Tibial nerve (tissue), 4 donors: ENCODE measurements around the gene UNC79. TPM values are rescaled to one million over a fixed set of nuclear protein-coding genes. Genes with fewer than 3 reads are reported as not detected.

Source experiments
- DNase-seq, 2 donors: peaks; one replicate each; pipeline ENCODE4 v3.0.0-alpha.2; 2019; ENCODE audit warnings: low spot score in 2 of 2
- H3K27ac ChIP-seq, 4 donors: fragments of 200-600 bp; sonication (generic) in 3 of 4; one replicate each; pipeline ENCODE4 v1.5.1; 2017 to 2019; ENCODE audit warnings: mild to moderate bottlenecking in 1 of 4
- H3K27me3 ChIP-seq, 2 donors: fragments of 200-600 bp; sonication (generic) in 1 of 2; one replicate each; pipeline versions ENCODE4 v1.5.1 to v1.6.0; 2017 to 2019
- H3K36me3 ChIP-seq, 3 donors: fragments of 200-600 bp; sonication (generic); one replicate each; pipeline ENCODE4 v1.5.1; 2018 to 2019
- H3K4me1 ChIP-seq, 4 donors: fragments of 200-600 bp; sonication (generic) in 3 of 4; one replicate each; pipeline ENCODE4 v1.5.1; 2017 to 2019
- H3K4me3 ChIP-seq, 4 donors: fragments of 200-600 bp; sonication (generic) in 3 of 4; one replicate each; pipeline ENCODE4 v1.5.1; 2017 to 2019; ENCODE audit warnings: mild to moderate bottlenecking in 1 of 4, moderate library complexity in 1 of 4
- H3K9me3 ChIP-seq, 4 donors: fragments of 200-600 bp; sonication (generic) in 3 of 4; one replicate each; pipeline ENCODE4 v1.5.1; 2017 to 2019
- CTCF ChIP-seq, 5 experiments: fragments of 200-600 bp in 3 of 5; fragments of 450-650 bp in 2 of 5; sonication (generic) in 3 of 5; IDR thresholded peaks; one replicate each; pipeline ENCODE4 v1.5.1; 2016 to 2019; ENCODE audit warnings: antibody characterized with exemption in 5 of 5, mild to moderate bottlenecking in 3 of 5, moderate library complexity in 2 of 5
- EP300 ChIP-seq, 2 donors: sonication (generic); formaldehyde crosslinking; IDR thresholded peaks; one replicate each; pipeline ENCODE4 v1.6.1; 2017; ENCODE audit warnings: antibody characterized with exemption in 2 of 2, mild to moderate bottlenecking in 1 of 2
- POLR2A ChIP-seq, 2 donors: fragments of 450-650 bp; IDR thresholded peaks; one replicate each; pipeline ENCODE4 v1.6.1; 2017; ENCODE audit warnings: antibody characterized with exemption in 2 of 2, mild to moderate bottlenecking in 2 of 2, moderate library complexity in 2 of 2
- WGBS, 2 donors: methylation state at CpG; one replicate each; pipeline ENCODE4 v1.1.5; 2018; 5-methylcytosine and 5-hydroxymethylcytosine counted together
- total RNA-seq, 4 donors: library from RNA; depleted of rRNA; stranded (reverse); fragments of >200 nt; gene quantifications; one replicate each; pipeline ENCODE4 v1.1.0, GENCODE V29; 2016

UNC79 gene
- total RNA-seq, 4 donors from 2014 or later: under 0.01 to 1.3 (median 0.21) TPM; not detected in 1

- TF ChIP-seq CTCF (IDR thresholded peaks at IDR 0.05): no peak
- TF ChIP-seq EP300 (IDR thresholded peaks at IDR 0.05): no peak
- TF ChIP-seq POLR2A (IDR thresholded peaks at IDR 0.05): no peak
- no peak for DNase-seq
- no peaks in the 10 kb centered on the region for H3K36me3 ChIP-seq
- H3K4me1 ChIP-seq: peaks cover 0 to 14% (median 7%) of the 10 kb centered on the region in 4 donors
- 77 to 81% methylated on average over 6 of the region's 6 CpGs for WGBS, 2 donors
- H3K9me3 ChIP-seq: no peaks in the 10 kb centered on the region
- H3K27me3 ChIP-seq: no peaks in the 10 kb centered on the region
- no peak overlapping the region for H3K27ac ChIP-seq
- no peak overlapping the region for H3K4me3 ChIP-seq
These were observed 277.6 kb downstream of the UNC79 start for GRCh38 chr14:93708311-93708734.

GRCh38 chr14:93708800-93709199 lies 278.1 kb downstream of the UNC79 start:
- H3K27me3 ChIP-seq: no peaks in the 10 kb centered on the region
- 80 to 82% methylated on average over 5 of the region's 5 CpGs for WGBS, 2 donors
- H3K27ac ChIP-seq: no peak overlapping the region
- H3K9me3 ChIP-seq: no peaks in the 10 kb centered on the region
- no peaks in the 10 kb centered on the region for H3K36me3 ChIP-seq
- TF ChIP-seq CTCF (IDR thresholded peaks at IDR 0.05): no peak
- no peak for TF ChIP-seq EP300 (IDR thresholded peaks at IDR 0.05)
- no peak for TF ChIP-seq POLR2A (IDR thresholded peaks at IDR 0.05)
- H3K4me3 ChIP-seq: no peak overlapping the region
- DNase-seq: no peak
- H3K4me1 ChIP-seq: peaks cover 0 to 15% (median 7%) of the 10 kb centered on the region in 4 donors

DNA sequence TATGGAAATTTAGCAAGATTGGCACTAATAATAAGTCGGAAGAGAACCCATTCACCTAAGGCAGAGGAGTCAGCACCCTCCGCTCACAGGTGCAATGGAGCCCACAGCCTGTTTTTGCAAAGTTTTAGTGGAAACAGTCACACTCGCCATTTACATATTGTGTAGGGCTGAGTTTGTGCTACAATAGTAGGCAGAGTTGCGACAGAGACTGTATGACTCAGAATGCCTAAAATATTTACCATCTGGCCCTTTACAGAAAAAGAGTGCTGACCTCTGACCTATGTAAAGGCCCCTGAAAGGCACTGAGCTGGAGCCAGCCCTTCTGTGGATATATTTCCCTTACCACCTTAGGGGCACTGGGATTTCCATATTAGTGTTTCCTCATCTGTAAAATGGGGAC lies 278.5 kb downstream of the UNC79 start:
- WGBS, 2 donors: 80 to 91% methylated on average over 4 of the region's 4 CpGs
- no peak overlapping the region for H3K27ac ChIP-seq
- peaks cover 0 to 20% (median 7%) of the 10 kb centered on the region in 4 donors for H3K4me1 ChIP-seq
- no peak for DNase-seq
- H3K36me3 ChIP-seq: no peaks in the 10 kb centered on the region
- no peak for TF ChIP-seq CTCF (IDR thresholded peaks at IDR 0.05)
- no peak for TF ChIP-seq EP300 (IDR thresholded peaks at IDR 0.05)
- no peak for TF ChIP-seq POLR2A (IDR thresholded peaks at IDR 0.05)
- no peaks in the 10 kb centered on the region for H3K9me3 ChIP-seq
- H3K27me3 ChIP-seq: no peaks in the 10 kb centered on the region
- no peak overlapping the region for H3K4me3 ChIP-seq

- Histone ChIP-seq H3K4me1 (peaks cover 0 to 29% (median 7%) of the 10 kb centered on the region in 4 donors), H3K27me3 (no peaks in the 10 kb centered on the region), H3K9me3 (no peaks in the 10 kb centered on the region), H3K36me3 (no peaks in the 10 kb centered on the region), H3K4me3 (no peak overlapping the region), H3K27ac (peak overlapping the region in 2 of 4 donors; percentile 36 to 67)
- DNase-seq: no peak
- 68 to 69% methylated on average over 9 of the region's 9 CpGs for WGBS, 2 donors
- no peak for TF ChIP-seq POLR2A (IDR thresholded peaks at IDR 0.05)
- TF ChIP-seq CTCF (IDR thresholded peaks at IDR 0.05): no peak
- TF ChIP-seq EP300 (IDR thresholded peaks at IDR 0.05): no peak
These were observed 281.5 kb downstream of the UNC79 start for GRCh38 chr14:93712079-93712837.
